GM10266 (cell line): Measurements from ENCODE around the gene MAGEA11.
"Not testable (repeated sequence)": the region's sequence is repeated elsewhere in the genome, so short reads cannot be mapped to it uniquely, and the experiment has no call there.

Source experiments
- DNase-seq: peaks from one replicate; pipeline ENCODE4 v3.0.0; 2012; ENCODE audit errors: extremely low spot score
- CTCF ChIP-seq: IDR thresholded peaks from 2 replicates; pipeline ENCODE4 v1.5.1; 2012; ENCODE audit warnings: mild to moderate bottlenecking, low read depth; ENCODE audit not compliant: control insufficient read depth, insufficient read depth; ENCODE audit errors: missing control alignments

The MAGEA11 gene

GRCh38 chrX:149712831-149713230 lies 971 bp downstream of the MAGEA11 start:
- DNase-seq = no peak
- TF ChIP-seq CTCF = no peak

- no peak for TF ChIP-seq CTCF
- no peak for DNase-seq
These were observed 1.6 kb downstream of the MAGEA11 start for GRCh38 chrX:149713279-149714050.

GRCh38 chrX:149715468-149715867 lies 3.6 kb downstream of the MAGEA11 start:
- peak; percentile 8 for DNase-seq
- no peak for TF ChIP-seq CTCF

GRCh38 chrX:149716632-149717031 lies 4.8 kb downstream of the MAGEA11 start:
- TF ChIP-seq CTCF = no peak
- no peak for DNase-seq

GRCh38 chrX:149717803-149718202 lies 5.9 kb downstream of the MAGEA11 start:
- no peak for TF ChIP-seq CTCF
- DNase-seq = no peak

GRCh38 chrX:149718757-149719156 lies 6.9 kb downstream of the MAGEA11 start:
- no peak for DNase-seq
- TF ChIP-seq CTCF = no peak

- TF ChIP-seq CTCF = no peak
- DNase-seq = no peak
These were observed 8.3 kb downstream of the MAGEA11 start for GRCh38 chrX:149720021-149720689.

GRCh38 chrX:149721241-149721640 lies 9.4 kb downstream of the MAGEA11 start:
- DNase-seq = not testable (repeated sequence)
